Ascending aorta (tissue), 2 donors: ENCODE measurements around the gene PAX3. TPM values are rescaled to one million over a fixed set of nuclear protein-coding genes. Genes with fewer than 3 reads are reported as not detected.

Source experiments
- DNase-seq, 2 donors: peaks; one replicate each; pipeline ENCODE4 v3.0.0-alpha.2; 2019; ENCODE audit warnings: low spot score in 2 of 2
- H3K27ac ChIP-seq, 2 donors: fragments of 200-600 bp; sonication (generic); one replicate each; pipeline ENCODE4 v1.5.1; 2016 to 2017; ENCODE audit warnings: mild to moderate bottlenecking in 1 of 2
- H3K27me3 ChIP-seq: fragments of 200-600 bp; sonication (generic); one replicate; pipeline ENCODE4 v1.5.1; 2017
- H3K36me3 ChIP-seq, 2 donors: fragments of 200-600 bp; sonication (generic); one replicate each; pipeline ENCODE4 v1.5.1; 2016
- H3K4me1 ChIP-seq, 2 donors: fragments of 200-600 bp; sonication (generic); one replicate each; pipeline ENCODE4 v1.5.1; 2016 to 2017; ENCODE audit warnings: mild to moderate bottlenecking in 1 of 2
- H3K4me3 ChIP-seq, 2 donors: fragments of 200-600 bp; sonication (generic); one replicate each; pipeline ENCODE4 v1.5.1; 2016 to 2017; ENCODE audit warnings: mild to moderate bottlenecking in 1 of 2
- H3K9me3 ChIP-seq, 2 donors: fragments of 200-600 bp; sonication (generic); one replicate each; pipeline ENCODE4 v1.5.1; 2016
- CTCF ChIP-seq, 3 experiments: fragments of 200-600 bp in 2 of 3; fragments of 450-650 bp in 1 of 3; sonication (generic) in 2 of 3; IDR thresholded peaks; one replicate each; pipeline ENCODE4 v1.5.1; 2016 to 2019; ENCODE audit warnings: antibody characterized with exemption in 3 of 3, mild to moderate bottlenecking in 1 of 3, moderate library complexity in 1 of 3
- intact Hi-C: fragments of 100-400 bp; cut with DNase I; formaldehyde crosslinking; loops from one replicate; pipeline ENCODE4 v1.15.1; 2023
- total RNA-seq: library from RNA; depleted of rRNA; stranded (reverse); fragments of >200 nt; gene quantifications from one replicate; pipeline ENCODE4 v1.1.0, GENCODE V29; 2016

Gene PAX3
- total RNA-seq, 1 donor from 2014 or later, result not detected

GRCh38 chr2:222295368-222296062 is 3.3 kb downstream of the PAX3 start:
- peaks cover 36% of the 10 kb centered on the region for H3K27me3 ChIP-seq
- H3K4me1 ChIP-seq, result peaks cover 10 to 18% of the 10 kb centered on the region in 2 donors
- intact Hi-C loops, result no loop called here

DNA sequence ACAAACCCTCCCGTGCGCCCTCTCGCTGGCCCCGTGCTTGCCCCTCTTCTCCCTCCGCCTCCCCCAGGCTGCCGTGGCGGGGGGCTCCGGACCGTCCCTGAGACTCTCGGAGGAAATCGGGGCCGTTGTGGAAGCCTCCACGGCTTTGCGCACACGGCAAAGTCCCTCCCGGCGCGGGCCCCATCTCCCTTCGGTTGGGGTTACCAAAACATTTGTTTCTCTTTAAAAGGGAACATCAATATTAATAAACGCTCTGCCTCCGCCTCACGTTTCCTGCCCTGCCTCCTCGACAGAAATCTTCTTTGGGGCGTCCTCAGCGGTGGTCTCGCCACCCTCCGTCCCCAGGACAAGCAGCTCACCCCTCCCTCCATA is 3.8 kb downstream of the PAX3 start:
- Histone ChIP-seq H3K4me1 (peaks cover 10 to 18% of the 10 kb centered on the region in 2 donors), H3K27me3 (peaks cover 31% of the 10 kb centered on the region), H3K27ac (no peak overlapping the region), H3K9me3 (no peaks in the 10 kb centered on the region), H3K4me3 (peak overlapping the region; percentile 42 to 45), H3K36me3 (no peaks in the 10 kb centered on the region)
- TF ChIP-seq CTCF (IDR thresholded peaks at IDR 0.05), result no peak
- intact Hi-C loops, result no loop called here
- DNase-seq, result no peak

More at GRCh38 chr2:222295368-222296062, 3.3 kb downstream of the PAX3 start:
- Histone ChIP-seq H3K27ac (no peak overlapping the region), H3K4me3 (peak overlapping the region; percentile 42 to 45), H3K36me3 (no peaks in the 10 kb centered on the region), H3K9me3 (no peaks in the 10 kb centered on the region)
- TF ChIP-seq CTCF (IDR thresholded peaks at IDR 0.05), result no peak
- no peak for DNase-seq

- Histone ChIP-seq H3K36me3 (no peaks in the 10 kb centered on the region), H3K4me3 (no peak overlapping the region), H3K4me1 (peaks cover 10 to 18% of the 10 kb centered on the region in 2 donors), H3K27me3 (peaks cover 31% of the 10 kb centered on the region), H3K27ac (no peak overlapping the region), H3K9me3 (no peaks in the 10 kb centered on the region)
- no peak for DNase-seq
- TF ChIP-seq CTCF (IDR thresholded peaks at IDR 0.05), result no peak
- intact Hi-C loops, result no loop called here
These were observed 4.9 kb downstream of the PAX3 start for GRCh38 chr2:222293660-222294630.

DNA sequence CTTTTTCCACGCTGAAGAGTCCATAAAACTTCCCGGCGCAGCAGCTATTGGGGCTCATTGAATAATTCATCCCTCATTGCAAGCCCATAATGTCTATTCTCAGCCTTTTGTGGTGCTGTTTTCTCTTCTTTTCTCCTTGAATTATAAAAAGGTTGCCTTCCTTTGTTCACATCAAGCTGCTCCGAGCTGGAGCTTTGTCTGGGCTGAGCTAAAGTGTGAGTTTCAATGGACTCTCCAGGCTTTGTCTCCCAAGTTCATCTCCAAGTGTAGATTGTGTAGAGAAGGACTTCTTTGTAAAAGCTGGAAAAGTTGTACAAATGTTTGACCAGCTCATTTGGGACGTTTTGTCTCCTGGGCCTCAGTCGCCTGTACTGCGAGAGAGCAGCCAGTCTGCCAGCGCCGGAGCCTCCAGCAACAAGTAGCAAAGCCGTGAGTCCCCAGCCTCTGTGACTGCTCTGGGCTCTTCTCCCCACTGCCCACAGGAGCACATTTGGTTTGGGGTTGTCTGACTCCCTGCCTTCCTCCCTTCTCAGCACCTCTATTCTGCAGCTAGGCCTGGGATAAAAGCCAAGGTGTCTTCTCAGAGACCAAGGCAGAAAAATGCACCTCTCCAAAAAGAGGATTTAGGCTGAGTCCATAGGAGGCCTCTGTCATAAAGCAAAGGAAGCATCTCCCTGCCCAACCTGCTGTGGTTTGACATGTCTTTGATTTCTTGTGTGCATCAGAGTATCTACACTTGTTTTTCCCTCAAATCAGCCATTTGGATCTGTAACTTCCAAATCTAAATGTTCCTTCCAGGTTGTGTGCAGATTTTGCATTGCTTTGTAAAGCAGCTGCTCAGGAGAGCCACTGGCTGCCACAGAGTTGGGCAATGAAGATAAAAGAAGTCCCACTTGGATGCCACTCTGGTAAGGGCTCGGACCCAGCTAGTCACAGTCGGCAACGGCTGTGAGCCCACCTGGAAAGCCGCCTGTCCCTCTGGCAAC is 6.4 kb downstream of the PAX3 start:
- H3K27me3 ChIP-seq, result peaks cover 23% of the 10 kb centered on the region
- no peak overlapping the region for H3K4me3 ChIP-seq
- DNase-seq, result no peak
- no peak for TF ChIP-seq CTCF (IDR thresholded peaks at IDR 0.05)
- no peak overlapping the region for H3K27ac ChIP-seq
- peaks cover 5 to 13% of the 10 kb centered on the region in 2 donors for H3K4me1 ChIP-seq
- no peaks in the 10 kb centered on the region for H3K36me3 ChIP-seq
- no peaks in the 10 kb centered on the region for H3K9me3 ChIP-seq
- intact Hi-C loops, result no loop called here

GRCh38 chr2:222291485-222291841 is 7.3 kb downstream of the PAX3 start:
- no peak overlapping the region for H3K4me3 ChIP-seq
- H3K27me3 ChIP-seq, result peaks cover 23% of the 10 kb centered on the region

More at GRCh38 chr2:222291485-222291841, 7.3 kb downstream of the PAX3 start:
- Histone ChIP-seq H3K36me3 (no peaks in the 10 kb centered on the region), H3K27ac (no peak overlapping the region), H3K4me1 (peaks cover 5 to 13% of the 10 kb centered on the region in 2 donors), H3K9me3 (no peaks in the 10 kb centered on the region)
- TF ChIP-seq CTCF (IDR thresholded peaks at IDR 0.05), result no peak
- DNase-seq, result no peak
- intact Hi-C loops, result no loop called here
